GM12878 (cell line): ENCODE data around the gene CRYGS. TPM values are rescaled to one million over a fixed set of nuclear protein-coding genes. Genes with fewer than 3 reads are reported as not detected.
"Not testable (repeated sequence)": the region's sequence is repeated elsewhere in the genome, so short reads cannot be mapped to it uniquely, and the experiment has no call there.

Source experiments
- ATAC-seq: fragments of 200-7000 bp; cut with Tn5 transposase; 3 replicates; pipeline ENCODE4 v1.9.1; 2020; ENCODE audit warnings: mild to moderate bottlenecking, moderate library complexity
- BruUV-seq: library from RNA; stranded (reverse); fragments of 400-500 nt; replicated peaks from 2 replicates; lab custom pipeline; 2021; lab: Mats Ljungman, UMichigan
- CTCF ChIA-PET: fragments of 300-600 bp; sonication (Branson Sonifier 250); formaldehyde crosslinking; extraction: SDS; loops from one replicate; lab custom pipeline; 2021; ENCODE audit warnings: inconsistent platforms; lab: Yijun Ruan, JAX
- POLR2A ChIA-PET: fragments of 350-600 bp; formaldehyde crosslinking; extraction: SDS; loops from one replicate; lab custom pipeline; 2021; ENCODE audit warnings: inconsistent platforms; lab: Charles Lee
- RAD21 ChIA-PET: fragments of 300-600 bp; sonication (Branson Sonifier 250); formaldehyde crosslinking; loops from one replicate; lab custom pipeline; 2023; ENCODE audit warnings: antibody characterized with exemption; ENCODE audit not compliant: unreplicated experiment; lab: Charles Lee
- SMC1A ChIA-PET: fragments of 300-600 bp; sonication (Branson Sonifier 250); formaldehyde crosslinking; loops from one replicate; lab custom pipeline; 2023; ENCODE audit not compliant: unreplicated experiment, uncharacterized antibody; lab: Charles Lee
- DNase-seq: peaks from one replicate; pipeline ENCODE4 v3.0.0-alpha.2; 2011; ENCODE audit warnings: low read depth, low spot score
- FAIRE-seq: peaks from 3 replicates; lab custom pipeline; 2011; peaks lifted over from hg19 to GRCh38; lab: Jason Lieb, UNC
- H2AFZ ChIP-seq: 2 replicates; pipeline ENCODE4 v1.6.0; 2011; ENCODE audit warnings: low read depth, low read length, control low read depth; ENCODE audit not compliant: control insufficient read depth
- H3K27ac ChIP-seq: 2 replicates; pipeline ENCODE4 v1.5.1; 2011; ENCODE audit warnings: control low read depth; ENCODE audit not compliant: control insufficient read depth, insufficient read depth
- H3K27me3 ChIP-seq, 2 experiments: replicated peaks in 1 of 2; 2 replicates each; pipeline versions ENCODE4 v1.6.0 to v1.6.1; 2011; ENCODE audit warnings: low read length in 1 of 2; ENCODE audit not compliant: control insufficient read depth in 2 of 2, insufficient read depth in 2 of 2
- H3K36me3 ChIP-seq, 2 experiments: 2 replicates each; pipeline ENCODE4 v1.5.1; 2011; ENCODE audit warnings: low read length in 1 of 2; ENCODE audit not compliant: control insufficient read depth in 2 of 2, insufficient read depth in 2 of 2
- H3K4me1 ChIP-seq: 2 replicates; pipeline ENCODE4 v1.6.1; 2011; ENCODE audit warnings: mild to moderate bottlenecking, low read length, moderate library complexity, mixed read lengths; ENCODE audit not compliant: control insufficient read depth, insufficient read depth
- H3K4me2 ChIP-seq: 2 replicates; pipeline ENCODE4 v1.6.0; 2011; ENCODE audit warnings: control low read depth; ENCODE audit not compliant: control insufficient read depth, insufficient read depth
- H3K4me3 ChIP-seq: fragments of 200-600 bp; sonication (generic); 2 replicates; pipeline ENCODE4 v1.5.1; 2016
- H3K79me2 ChIP-seq: 2 replicates; pipeline ENCODE4 v1.6.0; 2011; ENCODE audit warnings: low read length; ENCODE audit not compliant: control insufficient read depth, insufficient read depth
- H3K9ac ChIP-seq: 2 replicates; pipeline ENCODE4 v1.8.0; 2011; ENCODE audit warnings: low read length, control low read depth, mixed read lengths; ENCODE audit not compliant: control insufficient read depth, insufficient read depth
- H3K9me3 ChIP-seq: replicated peaks from 3 replicates; pipeline ENCODE4 v1.5.1; 2011; ENCODE audit warnings: mild to moderate bottlenecking, low read length; ENCODE audit not compliant: control insufficient read depth, insufficient read depth
- H4K20me1 ChIP-seq: 2 replicates; pipeline ENCODE4 v1.6.0; 2011; ENCODE audit not compliant: control insufficient read depth, insufficient read depth
- IRF5 ChIP-seq: fragments of 450-650 bp; IDR thresholded peaks from 2 replicates; pipeline ENCODE4 v1.6.1; 2017; ENCODE audit warnings: borderline replicate concordance
- WRNIP1 ChIP-seq: IDR thresholded peaks from 2 replicates; pipeline ENCODE4 v1.6.1; 2011; ENCODE audit warnings: low read depth, low read length, improper control_type of control experiment, borderline replicate concordance
- WGBS: methylation state at CpG from one replicate; pipeline ENCODE4 v1.1.6; 2016; ENCODE audit warnings: low lambda C conversion rate; ENCODE audit not compliant: insufficient replicate concordance, insufficient coverage; ENCODE audit errors: missing lambda C conversion rate; 5-methylcytosine and 5-hydroxymethylcytosine counted together
- in situ Hi-C: fragments of 300-500 bp; cut with MboI; formaldehyde crosslinking; loops from 9 replicates; pipeline ENCODE4 v1.14.3; 2018; ENCODE audit warnings: mixed read lengths
- intact Hi-C: fragments of 100-400 bp; cut with micrococcal nuclease; formaldehyde crosslinking; loops from one replicate; pipeline ENCODE4 v1.14.2; 2022; ENCODE audit not compliant: unreplicated experiment
- polyA plus RNA-seq, 11 experiments: library from polyadenylated mRNA; depleted of rRNA in 4 of 11; unstranded in 6 of 11; stranded (reverse) in 5 of 11; fragments of >200 nt; fragmentation: Nextera tagmentation in 4 of 11; fragmentation: Illumina TruSeq in 1 of 11; extraction: Ambion mirVana in 4 of 11; extraction: Trizol in 1 of 11; gene quantifications; 1 replicate in 1 of 11; 2 replicates in 10 of 11; pipeline versions ENCODE4 v1.2.1 to v1.2.3, GENCODE V29; 2011 to 2016; ENCODE audit warnings: inconsistent platforms in 2 of 11, missing spikeins in 2 of 11, low read depth in 1 of 11
- total RNA-seq, 4 experiments: library from RNA; depleted of rRNA in 3 of 4; stranded (reverse); fragments of >200 nt in 3 of 4; fragmentation: Illumina TruSeq in 1 of 4; extraction: Trizol in 1 of 4; gene quantifications; 2 replicates each; pipeline versions ENCODE4 v1.2.1 to v1.2.3, GENCODE V29; 2013 to 2021

The CRYGS gene
- total and polyA plus RNA-seq, 10 of the 15 experiments (the other 5 are each of a cell fraction or from before 2014, with no cell fraction given), result 1.1 to 6.0 (median 2.5) TPM

- TF ChIP-seq IRF5 (no peak), WRNIP1 (no peak)
- TF ChIP-seq, all 136 proteins: peak for 30
Observed at GRCh38 chr3:186532598-186533072, 11.5 kb downstream of the CRYGS start (continued).

GRCh38 chr3:186531694-186532093 is 12.5 kb downstream of the CRYGS start:
- ATAC-seq, H2AFZ ChIP-seq, FAIRE-seq, H3K9me3 ChIP-seq, H3K36me3 ChIP-seq, H4K20me1 ChIP-seq, H3K27me3 ChIP-seq, H3K79me2 ChIP-seq, in situ Hi-C loops, H3K9ac ChIP-seq, H3K4me2 ChIP-seq, BruUV-seq, DNase-seq, H3K4me3 ChIP-seq: not testable (repeated sequence)
- peaks cover 59% of the 10 kb centered on the region for H3K4me1 ChIP-seq
- H3K27ac ChIP-seq, result peak overlapping the region; percentile 81; the same call in 1 of the 2 replicates
- ChIA-PET SMC1A (interaction anchor here (0.6 to 14.2 kb wide), 6 partner anchors 9 to 275 kb away, joined by 3 to 655 read pairs (median 132); no protein-coding TSS in a partner anchor), RAD21 (interaction anchor here (1.0 to 12.3 kb wide), 4 partner anchors 12 to 270 kb away, joined by 3 to 495 read pairs (median 208); no protein-coding TSS in a partner anchor), POLR2A (interaction anchor here (1.3 to 2.5 kb wide), 2 partner anchors 12 to 19 kb away, joined by 8 to 11 read pairs; no protein-coding TSS in a partner anchor), CTCF (interaction anchor here (0.9 to 14.3 kb wide), 5 partner anchors 9 to 549 kb away, joined by 3 to 847 read pairs (median 141); no protein-coding TSS in a partner anchor)
- 98% methylated on average over 3 of the region's 3 CpGs for WGBS
- intact Hi-C loops, result loop anchor here (2.0 to 10.0 kb wide), 2 partner anchors 13 to 427 kb away; partner anchors contain the start of gene ETV5
